LNCaP clone FGC (cell line): ENCODE results near the gene SLIT1.

ENCODE experiments used
- DNase-seq: peaks from one replicate; pipeline ENCODE4 v3.0.0-alpha.2; 2011; ENCODE audit warnings: low read depth
- H3K4me3 ChIP-seq: 2 replicates; pipeline ENCODE4 v1.5.1; 2011; ENCODE audit warnings: mild to moderate bottlenecking, low read depth, low read length, control low read depth
- TF ChIP-seq, protein P1 (sequence below): IDR thresholded peaks from 2 replicates; pipeline ENCODE4 v1.5.1; 2012; ENCODE audit warnings: mild to moderate bottlenecking; ENCODE audit not compliant: control insufficient read depth, insufficient read depth; ENCODE audit errors: extremely low read depth

Gene SLIT1

DNA sequence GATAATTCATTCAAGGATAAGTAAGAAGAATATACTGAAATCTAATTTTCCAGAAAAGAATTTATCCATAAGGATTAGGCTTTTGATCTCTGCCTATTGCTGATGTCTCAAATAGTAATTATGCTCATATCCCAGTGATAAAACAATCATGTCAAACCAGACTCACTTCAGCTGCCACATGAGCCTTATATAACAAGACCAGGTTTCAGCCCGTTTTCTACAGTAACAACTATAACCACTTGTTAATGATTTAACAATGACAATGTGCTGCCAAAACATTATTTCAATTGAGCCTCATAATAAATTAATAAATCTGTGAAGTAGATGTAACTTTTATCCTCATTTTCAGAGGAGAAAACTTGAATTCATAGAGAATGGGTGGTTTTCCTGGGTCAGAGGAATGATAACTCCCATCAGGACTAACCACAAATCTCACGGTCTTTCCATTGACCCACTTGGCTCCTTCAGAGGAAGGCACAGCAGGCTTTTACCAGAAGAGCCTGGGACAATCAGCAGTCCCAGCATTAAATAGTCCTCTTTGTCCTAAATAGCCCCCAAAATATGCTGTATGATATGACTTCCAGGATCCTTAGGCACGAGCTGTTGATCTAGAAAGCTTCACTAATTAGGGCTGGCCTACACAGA lies 42.5 kb upstream of the SLIT1 start:
- H3K4me3 ChIP-seq, result no peak overlapping the region
- DNase-seq, result no peak
- TF ChIP-seq, protein P1, sequence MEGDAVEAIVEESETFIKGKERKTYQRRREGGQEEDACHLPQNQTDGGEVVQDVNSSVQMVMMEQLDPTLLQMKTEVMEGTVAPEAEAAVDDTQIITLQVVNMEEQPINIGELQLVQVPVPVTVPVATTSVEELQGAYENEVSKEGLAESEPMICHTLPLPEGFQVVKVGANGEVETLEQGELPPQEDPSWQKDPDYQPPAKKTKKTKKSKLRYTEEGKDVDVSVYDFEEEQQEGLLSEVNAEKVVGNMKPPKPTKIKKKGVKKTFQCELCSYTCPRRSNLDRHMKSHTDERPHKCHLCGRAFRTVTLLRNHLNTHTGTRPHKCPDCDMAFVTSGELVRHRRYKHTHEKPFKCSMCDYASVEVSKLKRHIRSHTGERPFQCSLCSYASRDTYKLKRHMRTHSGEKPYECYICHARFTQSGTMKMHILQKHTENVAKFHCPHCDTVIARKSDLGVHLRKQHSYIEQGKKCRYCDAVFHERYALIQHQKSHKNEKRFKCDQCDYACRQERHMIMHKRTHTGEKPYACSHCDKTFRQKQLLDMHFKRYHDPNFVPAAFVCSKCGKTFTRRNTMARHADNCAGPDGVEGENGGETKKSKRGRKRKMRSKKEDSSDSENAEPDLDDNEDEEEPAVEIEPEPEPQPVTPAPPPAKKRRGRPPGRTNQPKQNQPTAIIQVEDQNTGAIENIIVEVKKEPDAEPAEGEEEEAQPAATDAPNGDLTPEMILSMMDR, result no peak

- no peak overlapping the region for H3K4me3 ChIP-seq
- DNase-seq, result no peak
- TF ChIP-seq, protein P1, result no peak
Observed at GRCh38 chr10:97226398-97226797, 40.6 kb upstream of the SLIT1 start.

GRCh38 chr10:97224483-97225435 lies 39.0 kb upstream of the SLIT1 start:
- no peak overlapping the region for H3K4me3 ChIP-seq
- TF ChIP-seq, protein P1, result no peak
- no peak for DNase-seq

DNA sequence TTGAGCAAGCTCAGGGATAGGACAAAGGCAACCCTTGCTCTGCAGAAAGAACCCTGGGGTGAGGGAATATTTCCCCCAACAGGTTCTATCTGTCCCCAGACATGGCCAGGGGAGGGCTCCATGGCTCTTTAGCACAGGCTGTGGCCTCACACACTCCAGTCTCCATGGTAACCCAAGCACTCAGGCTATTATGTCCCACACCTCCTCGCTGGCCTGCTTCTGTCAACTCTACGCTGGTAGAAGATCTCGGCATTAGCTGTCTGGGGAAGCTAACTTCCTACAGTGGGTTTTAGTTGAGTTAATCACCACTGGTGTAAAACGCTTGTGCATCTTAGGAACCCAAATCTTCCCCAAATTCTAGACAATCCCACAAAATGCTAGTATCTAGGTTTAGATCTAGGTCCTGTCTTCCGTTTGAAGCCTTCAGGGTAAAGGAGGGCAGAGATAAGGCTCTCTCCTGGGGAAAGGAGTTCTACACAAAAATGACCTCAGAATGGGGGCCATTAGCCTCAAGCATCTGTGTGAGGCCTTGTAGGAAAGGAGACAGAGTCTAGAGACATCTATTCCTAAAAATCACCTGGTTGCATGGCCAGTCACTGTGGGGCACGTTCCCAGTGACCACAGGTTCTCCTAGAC lies 36.7 kb upstream of the SLIT1 start:
- TF ChIP-seq, protein P1, result no peak
- DNase-seq, result no peak

DNA sequence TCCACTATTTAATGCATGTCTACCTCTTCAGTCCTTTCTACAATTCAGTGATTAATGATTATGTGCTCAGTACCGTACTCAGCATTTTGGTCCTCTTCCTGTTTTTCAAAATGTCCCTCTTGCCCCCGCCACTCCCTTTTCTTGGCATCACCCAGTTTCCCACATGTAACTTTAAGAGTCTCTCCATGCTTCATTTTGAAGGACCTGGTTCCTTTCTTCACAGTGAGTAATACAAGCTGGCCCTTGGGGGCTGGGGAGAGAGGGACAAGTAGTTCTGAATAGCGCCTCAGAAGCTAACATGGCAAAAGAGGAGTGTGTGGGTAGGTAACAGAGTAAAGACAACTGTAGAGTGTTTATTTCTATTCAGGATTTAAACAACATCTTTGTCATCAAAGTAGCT lies 34.6 kb upstream of the SLIT1 start:
- TF ChIP-seq, protein P1, result no peak
- no peak for DNase-seq
- H3K4me3 ChIP-seq, result no peak overlapping the region

More for the DNA sequence above, 36.7 kb upstream of the SLIT1 start:
- H3K4me3 ChIP-seq, result no peak overlapping the region

DNA sequence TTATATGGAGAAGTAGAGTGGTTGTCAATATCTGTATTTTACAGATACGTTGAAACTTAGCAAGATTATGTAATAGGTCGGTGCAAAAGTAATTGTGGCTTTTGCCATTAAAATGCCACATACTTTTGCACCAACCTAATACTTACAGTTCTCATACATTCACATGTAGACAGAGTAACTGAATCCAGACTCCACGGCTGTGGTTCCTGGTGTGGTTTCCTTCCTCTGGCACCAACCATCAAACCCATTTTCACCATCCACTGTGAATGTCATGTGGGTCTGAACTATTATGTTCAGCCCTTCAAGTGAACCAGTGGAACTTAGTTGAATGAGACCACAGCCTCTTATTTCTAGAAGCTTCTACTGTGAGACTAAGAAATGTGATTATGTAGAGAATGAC lies 31.5 kb upstream of the SLIT1 start:
- H3K4me3 ChIP-seq, result no peak overlapping the region
- TF ChIP-seq, protein P1, result no peak
- no peak for DNase-seq
